CD4-positive, alpha-beta T cell treated with Interferon alpha-2 for 1 hour (primary cell): ENCODE measurements around the gene HACD2.
"Not testable (repeated sequence)": the region's sequence is repeated elsewhere in the genome, so short reads cannot be mapped to it uniquely, and the experiment has no call there.

ENCODE experiments used
- DNase-seq, 2 donors: peaks; one replicate each; pipeline ENCODE4 v3.0.0-alpha.2; 2020 to 2022

The HACD2 gene, protein sequence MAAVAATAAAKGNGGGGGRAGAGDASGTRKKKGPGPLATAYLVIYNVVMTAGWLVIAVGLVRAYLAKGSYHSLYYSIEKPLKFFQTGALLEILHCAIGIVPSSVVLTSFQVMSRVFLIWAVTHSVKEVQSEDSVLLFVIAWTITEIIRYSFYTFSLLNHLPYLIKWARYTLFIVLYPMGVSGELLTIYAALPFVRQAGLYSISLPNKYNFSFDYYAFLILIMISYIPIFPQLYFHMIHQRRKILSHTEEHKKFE

DNA sequence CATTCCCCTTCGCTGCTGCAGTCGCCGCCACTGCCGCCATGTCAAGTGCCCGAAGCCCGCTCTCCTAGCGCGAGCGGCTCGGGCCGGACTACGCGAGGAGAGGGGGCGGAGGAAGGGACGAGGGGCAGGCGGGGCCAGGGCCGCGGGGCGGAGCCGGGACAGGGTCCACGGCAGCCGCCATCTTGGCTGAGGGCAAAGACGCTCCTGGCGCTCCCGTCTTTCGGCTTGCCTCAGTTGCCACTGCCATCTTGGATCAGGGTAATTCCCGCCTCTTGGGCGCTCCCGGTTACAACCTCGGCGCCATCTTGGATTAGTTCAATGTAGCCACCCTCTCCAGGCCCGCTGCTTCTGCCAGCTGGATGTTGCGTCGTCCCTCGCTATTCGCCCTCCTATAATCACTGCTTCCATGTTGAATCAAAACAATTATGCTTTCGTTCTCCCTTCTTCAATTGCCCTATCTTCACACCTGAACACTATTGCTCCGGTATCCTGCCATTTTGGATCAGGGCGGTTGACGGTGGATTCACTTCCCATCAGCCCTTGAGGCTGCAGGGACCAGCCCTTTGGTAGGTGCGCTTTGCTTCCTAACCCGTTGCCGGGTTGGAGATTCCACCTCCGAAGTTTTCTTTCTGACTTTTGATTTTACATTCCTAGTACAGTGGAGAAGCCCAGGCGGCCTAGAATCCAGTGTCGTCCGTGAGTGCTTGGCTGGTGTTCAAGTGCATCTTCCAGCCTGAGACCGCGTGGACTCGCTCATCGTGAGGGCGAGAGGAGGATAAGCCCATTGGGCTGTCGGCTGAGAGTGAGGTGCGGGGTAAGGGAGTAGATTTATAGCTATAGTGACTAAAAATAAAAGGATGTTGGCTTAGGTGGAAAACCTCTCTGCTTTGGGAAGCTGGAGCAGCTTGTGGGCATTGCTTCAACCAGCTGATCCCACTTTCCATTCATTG lies at the start of gene HACD2:
Gene HACD2, minus strand, starts transcription at position 66 of the 950 bp plus-strand sequence. Its CDS starts 26 bp downstream, at position 40.
- peak; percentile 94 to 95 for DNase-seq

DNA sequence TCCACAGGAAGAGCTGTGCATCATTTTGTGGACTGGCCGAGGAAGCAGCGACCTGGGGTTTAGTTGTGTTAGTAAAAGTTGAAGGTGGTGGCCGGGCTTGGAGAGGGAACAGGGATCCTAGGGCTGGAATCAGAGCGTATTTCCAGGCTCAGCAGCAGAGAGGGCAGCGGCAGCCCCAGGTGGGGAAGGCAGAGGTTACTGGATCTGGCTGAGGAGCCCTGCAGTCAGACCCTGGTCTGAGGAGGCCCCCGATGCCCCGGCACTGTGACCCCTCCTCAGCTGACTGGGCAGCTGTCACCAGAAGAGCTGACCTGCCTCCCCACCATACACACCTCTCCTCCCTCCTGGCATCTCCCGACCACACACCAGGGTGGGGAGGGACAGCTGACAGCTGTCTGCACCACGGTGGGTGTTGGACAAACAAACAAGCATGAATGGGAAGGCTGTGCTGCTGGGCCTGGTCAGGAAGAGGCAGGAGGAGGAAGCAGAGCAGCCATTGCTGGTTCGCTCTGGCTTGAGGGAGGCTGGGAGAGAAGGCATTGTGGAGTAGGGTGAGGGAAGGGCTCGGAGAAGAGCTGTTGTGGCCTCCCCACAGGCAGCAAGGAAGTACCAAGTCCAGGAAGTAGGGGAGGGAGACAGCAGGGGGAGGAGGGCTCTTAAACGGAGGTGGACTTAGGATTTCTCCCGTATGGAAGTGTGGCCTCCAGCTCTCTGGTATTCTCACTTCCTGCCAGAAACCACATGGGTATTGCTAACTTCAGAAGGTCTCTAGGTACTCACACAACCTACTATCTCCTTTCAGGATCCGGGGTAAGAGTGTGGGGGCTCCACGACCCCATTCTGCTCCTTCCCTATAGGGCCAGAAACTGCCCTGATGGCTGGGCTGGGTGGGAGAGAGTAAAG lies 49.5 kb upstream of the HACD2 start:
- DNase-seq: no peak

DNA sequence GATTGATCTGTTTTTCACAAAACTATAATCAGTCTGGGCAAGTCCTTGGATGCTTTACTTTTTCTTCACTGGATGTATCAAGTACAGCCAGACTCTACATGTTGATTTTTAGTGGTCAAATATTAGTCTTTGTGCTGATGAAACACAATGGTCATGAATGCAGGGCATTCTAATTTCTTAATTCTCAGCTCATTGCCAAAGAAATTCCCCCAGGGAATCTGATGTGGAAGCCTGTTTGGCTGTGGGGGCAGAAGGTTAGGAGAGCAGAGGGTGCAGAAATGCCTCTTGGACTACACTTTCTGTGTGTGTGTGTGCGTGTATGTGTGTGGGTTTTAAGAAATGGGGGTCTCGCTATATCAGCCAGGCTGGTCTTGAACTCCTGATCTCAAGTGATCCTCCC lies 48.7 kb upstream of the HACD2 start:
- no peak for DNase-seq

DNA sequence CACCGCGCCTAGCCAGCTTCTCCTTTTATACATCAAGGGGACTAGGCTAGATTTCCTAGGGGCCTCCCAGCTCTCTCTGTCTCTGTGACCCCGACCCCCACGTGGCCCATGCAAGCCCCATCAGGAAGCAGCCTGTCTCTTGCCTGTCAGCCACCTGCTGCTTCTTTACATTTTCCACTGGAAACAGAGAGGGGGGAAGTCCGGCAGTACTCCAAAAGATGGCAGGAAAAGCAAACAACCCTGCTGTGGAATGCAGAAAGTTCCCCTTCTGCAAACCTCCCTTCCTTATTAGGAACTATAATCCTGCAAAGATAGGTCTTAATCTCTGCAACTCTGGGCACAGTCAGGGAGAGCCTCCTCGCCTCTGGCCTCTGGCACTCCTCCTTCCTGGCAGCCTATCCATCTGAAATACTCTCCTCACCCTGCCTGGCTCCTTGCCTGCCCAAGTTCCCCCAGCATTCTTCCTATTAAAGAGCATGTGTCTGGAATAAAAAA lies 47.4 kb upstream of the HACD2 start:
- DNase-seq: no peak

DNA sequence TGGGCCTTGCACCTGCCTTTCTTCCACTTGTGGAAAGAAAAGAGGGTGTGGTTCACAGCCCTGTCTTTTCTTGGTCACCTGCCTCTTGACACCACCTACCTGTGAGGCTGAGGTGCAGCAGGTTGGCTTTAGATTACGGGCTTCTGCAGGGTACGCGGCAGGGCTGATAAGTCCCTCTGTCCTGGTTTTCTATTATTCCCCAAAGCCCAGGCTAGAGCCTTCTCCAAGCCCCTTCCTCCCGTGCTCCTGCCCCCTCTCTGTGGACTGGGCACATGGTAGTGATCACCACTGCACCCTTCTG lies 44.8 kb upstream of the HACD2 start:
- no peak for DNase-seq

DNA sequence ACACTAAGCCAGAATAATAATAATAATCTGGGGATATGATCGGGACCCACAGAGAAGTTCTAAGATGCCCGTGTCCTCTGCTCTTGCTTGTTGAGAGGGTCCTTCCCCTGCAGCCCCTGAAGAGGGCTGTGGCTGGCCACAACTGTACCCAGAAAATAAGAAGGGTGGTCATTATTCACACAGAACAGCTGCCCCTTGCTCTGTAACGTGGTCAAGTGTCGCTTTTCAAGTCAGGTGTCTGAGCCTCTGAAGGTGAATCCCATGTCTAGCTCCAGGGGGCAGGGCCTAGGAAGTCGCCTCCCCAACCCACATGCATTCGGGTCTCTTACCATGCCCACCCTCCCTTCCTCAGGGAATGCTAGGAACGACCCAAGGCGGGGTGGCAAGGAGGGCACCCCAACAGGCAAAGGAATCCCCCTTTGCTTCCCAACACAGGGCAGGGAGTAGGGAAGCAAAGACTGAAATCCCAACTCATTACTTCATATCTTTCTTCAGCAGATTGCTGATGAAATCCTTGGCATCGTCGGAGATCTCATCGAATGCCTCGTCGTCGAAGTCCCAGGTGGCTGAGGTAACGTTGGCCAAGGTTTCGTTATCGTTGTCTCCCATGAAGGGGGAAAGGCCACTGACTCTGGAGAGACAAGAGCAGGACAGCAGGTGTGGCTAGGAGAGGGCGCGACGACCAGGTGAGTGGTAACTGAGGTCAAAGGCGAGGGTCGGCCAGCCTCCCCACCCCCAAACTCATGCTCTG lies 44.3 kb upstream of the HACD2 start:
- DNase-seq: no peak

DNA sequence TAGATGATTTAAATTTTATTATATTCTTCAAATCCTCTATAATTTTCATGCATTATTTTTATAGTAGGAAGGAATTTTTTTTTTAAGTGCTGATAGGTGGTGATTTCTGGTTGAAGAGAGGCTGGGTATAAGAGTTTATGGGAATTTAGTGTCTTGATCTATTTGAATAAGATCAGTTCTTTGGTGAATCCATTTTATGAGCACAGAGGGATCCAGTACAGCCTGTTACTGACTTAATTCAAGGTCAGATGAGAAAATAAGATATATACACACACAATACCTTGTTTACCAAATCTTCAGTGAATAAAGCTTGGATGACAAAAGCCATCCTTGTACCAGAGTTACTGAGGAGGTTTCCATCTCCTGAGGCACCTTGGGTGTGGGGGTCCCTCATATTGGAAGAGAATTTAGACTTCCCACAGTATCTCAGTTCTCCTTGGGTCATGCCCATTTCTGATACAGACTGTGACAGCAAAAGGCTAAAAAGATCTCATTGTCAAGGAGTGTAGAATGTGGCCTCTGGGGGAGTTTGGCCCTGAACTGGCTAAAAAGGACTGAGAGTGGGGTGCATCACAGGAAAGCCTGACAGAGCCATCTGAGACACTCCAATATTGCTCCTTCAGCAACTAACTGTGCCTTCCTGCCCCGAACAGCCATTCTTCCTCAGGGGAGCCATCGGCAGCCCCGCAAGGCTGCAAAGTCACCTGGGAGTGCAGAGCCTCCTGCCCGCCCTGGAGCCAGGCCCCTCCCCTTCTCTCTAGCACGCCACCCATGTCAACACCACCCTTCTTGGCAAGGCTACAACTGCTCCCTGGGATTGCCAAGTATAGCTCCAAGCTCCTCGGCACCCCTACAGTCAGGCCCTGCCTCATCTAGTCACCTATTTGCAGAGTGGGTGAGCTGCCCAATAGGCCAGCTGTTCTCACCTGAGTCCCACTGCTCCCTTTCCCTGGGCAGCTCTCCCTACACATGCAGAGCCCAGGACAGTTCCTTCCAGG lies 43.1 kb upstream of the HACD2 start:
- no peak for DNase-seq

DNA sequence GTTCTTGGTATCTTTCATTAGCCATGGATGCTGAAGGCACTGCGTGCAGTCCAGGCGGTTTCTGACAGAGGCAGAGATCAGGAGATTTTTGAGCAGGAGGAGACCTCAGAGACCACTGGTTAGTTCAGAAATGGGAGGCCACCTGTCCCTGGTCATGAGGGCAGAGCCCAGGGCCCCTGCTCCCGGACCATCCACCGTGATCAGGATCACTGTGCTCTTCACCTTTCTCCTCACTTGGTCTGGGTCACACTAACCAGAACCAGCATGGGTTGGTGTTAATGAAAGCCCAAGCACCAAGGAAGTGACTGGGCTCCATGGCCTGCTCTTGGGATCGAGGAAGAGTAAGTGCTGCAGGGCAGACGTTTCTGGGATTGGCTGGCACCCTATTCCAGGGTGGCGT lies 42.0 kb upstream of the HACD2 start:
- no peak for DNase-seq

DNA sequence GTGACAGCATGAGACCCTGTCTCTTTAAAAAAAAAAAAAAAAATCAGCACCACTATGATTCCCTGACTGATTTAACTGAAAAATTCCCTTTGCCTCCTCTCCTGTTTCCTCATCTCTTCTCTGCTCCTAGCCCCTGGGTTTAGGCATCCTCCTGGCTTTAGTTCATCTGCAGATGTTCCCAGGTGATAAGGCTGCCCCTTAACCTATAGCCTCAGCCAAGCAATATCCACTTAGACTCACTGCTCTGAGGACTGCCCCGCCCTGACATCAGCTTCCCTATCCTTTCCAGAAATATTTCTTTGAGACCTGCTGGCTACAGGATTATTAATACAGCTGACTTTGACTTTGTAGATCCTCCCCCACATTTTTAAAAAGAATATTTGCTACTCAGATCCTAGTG lies 39.4 kb upstream of the HACD2 start:
- DNase-seq: no peak

DNA sequence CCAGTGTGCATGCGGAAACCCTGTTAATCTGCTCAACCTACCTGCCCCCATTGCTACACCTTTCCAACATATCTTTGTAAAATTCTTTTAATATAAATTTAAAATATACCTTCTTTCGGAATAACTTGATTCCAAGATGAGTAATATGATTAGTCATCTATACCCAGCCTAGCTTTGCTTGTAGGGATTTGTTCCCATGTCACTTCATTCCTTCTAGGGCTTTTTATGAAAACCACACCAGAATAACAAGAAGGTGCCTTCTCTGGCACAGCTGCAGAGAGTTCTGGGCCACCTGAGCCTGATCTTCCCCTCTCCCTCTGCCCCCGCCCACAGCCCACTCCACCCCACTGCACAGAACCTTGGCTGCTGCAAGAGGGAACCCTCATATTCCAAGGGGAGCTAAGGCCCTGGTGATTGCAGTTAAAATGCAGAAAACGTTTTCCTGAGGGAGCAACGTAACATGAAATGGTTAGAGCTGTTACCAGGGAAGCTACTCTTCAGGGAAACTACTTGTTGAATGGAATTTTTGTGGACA lies 38.6 kb upstream of the HACD2 start:
- DNase-seq: no peak

DNA sequence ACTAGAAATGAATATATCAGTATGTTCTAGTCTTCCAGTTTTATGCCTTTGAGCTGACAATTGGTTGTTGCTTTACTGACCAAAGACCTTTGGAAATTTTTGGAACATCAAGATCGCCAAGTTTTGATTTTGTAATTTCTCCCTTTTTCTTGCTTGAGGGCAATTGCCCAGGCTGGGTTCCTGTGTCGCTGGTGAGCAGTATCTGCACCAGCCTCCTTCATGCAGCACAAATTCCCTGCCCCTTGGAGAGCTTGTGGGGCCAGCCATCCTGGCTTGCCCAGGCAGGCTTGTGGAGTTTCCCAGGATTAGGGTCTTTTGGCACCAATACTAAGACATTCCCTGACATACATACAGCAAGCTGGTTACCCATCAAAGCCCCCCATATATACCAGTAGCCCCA lies 37.9 kb upstream of the HACD2 start:
- DNase-seq: no peak

DNA sequence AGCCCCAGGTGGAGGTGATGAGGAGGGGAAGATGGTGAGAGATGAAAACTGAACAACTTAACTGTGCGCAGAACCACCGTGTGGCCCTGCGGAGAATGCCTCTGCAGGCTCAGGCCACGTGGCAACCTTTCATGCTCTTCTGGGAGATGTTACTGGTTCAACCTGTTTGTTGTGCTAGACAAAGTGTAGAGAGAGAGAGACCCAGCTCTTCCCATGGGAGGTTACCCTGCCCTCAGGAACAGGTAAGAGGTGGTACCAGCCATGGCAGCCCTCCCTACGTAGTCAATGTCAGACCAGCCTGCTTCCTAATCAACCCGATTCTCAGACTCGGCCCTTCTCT lies 37.0 kb upstream of the HACD2 start:
- no peak for DNase-seq

DNA sequence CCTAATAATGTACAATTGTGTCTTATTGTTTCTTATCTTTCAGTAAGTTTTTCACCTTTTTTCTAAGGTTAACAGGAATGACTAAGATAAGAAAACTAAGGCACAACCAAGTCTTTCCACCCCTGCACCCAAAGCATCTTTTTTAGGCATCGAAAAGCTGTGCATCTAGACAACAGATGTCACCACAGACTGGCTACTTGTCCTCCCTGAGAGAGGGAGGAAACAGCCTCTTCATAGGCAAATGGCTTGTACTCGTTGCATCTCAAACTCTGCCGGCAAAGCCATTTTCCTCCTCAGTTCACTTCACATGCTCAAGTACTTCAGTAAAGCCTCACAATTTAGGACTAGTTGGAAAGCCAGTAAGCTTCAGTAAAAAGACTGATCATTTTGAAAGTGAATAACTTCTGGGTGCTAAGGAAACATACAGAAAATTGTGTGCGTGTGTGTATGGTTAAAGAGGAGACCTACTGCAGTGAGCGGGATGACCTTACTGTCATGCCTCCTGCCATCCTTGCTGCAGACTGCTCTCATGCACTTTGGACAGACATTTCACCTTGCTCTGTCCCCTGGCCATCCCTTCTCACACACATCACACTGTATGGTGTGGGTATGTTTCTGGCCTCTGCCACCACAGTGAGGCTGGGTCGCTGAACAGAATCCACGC lies 36.5 kb upstream of the HACD2 start:
- DNase-seq: no peak

DNA sequence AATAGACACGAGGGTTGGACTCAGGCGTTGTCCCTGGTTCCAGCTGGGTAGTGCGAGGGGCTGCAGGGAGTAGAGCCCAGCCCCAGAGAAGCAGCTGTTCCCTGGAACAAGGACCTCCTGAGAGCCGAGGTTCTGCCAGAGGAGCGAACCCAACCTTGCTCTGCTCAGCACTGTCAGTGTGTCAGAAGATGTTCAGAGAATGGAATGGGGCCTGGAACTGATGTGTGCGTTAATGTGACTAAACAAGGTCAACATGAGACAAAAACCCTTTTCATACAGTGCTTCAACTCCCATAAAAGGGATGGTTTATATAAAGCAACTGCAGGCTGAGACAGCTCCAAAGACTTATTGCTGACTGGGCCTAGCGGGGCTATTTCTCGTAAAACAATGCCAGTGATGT lies 35.5 kb upstream of the HACD2 start:
- no peak for DNase-seq

DNA sequence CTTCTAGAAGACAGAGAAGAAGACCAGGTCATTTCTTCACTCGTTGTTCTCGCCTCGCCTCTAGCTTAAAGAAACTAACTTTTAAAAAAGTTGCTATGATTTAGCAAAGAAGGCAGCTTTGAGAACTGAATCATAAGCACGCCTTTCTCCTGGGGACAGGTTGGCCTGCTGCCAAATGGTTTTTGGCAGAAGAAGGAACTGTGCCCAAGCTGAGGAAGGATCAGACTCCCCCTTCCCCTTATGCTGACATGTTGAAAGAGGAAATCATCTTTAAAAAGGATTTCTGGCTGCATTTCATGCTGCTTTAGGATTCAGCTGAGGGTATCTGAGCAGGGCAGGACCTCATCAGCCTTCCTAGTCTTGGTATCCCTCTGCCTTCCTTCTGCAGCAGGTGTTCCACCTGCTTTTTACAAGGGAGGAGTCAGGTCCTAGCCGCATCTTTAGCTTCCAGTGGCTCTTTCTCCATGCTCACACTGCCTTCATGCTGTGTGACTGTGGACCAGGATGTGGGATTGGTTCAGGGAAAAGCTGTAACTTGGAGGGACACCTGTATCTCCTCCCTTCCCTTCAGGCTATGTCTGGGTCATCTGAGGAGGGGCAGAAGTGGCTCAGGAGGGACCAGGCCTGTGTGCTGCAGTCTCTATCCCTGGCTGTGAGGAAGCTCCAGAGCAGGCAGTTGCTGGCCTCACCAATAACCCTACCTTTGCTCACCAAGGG lies 34.1 kb upstream of the HACD2 start:
- peak; percentile 31 to 63 for DNase-seq

DNA sequence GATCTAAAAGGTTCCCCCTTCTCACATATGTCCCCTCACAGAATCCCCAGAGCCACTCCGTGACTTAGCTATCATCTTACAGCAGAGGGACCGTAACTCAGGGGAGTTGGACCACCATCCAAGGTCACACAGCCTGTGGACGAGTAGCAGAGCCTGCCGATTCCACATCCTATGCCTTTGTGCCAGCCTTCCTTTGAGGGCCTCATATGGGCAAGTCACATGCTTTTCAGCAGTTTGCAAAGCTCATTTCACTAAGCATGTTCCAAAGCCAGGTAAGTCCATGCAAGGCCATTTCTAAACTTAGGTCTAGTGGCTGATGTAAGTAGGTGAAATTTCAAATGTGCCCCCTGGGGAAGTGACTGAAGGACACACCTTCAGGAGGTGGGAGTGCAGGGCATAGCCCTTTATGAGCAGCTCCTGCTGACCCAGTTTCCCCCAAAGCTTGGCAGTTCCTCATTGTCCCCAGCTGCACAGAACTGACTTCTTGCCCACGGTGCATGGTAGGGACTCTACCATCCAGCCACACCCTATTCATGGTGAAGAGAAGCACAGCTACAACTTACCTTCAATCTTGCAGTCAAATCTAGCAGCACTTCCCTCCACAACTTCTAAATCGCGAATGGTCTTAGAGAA lies 33.3 kb upstream of the HACD2 start:
- DNase-seq: no peak

DNA sequence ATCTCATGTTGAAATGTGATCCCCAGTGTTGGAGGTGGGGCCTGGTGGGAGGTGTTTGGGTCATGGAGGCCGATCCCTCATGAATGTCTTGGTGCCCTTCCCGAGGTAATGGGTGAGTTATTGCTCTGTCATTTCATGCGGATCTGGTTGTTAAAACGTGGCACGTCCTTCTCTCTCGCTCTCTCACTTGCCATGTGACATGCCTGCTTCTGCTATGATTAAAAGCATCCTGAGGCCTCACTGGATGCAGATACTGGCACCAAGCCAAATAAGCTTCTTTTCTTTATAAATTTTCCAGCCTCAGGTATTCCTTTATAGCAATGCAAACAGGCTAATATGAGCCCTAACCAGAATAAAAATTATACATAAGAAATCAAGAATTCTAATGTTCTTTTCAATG lies 31.7 kb upstream of the HACD2 start:
- DNase-seq: no peak

DNA sequence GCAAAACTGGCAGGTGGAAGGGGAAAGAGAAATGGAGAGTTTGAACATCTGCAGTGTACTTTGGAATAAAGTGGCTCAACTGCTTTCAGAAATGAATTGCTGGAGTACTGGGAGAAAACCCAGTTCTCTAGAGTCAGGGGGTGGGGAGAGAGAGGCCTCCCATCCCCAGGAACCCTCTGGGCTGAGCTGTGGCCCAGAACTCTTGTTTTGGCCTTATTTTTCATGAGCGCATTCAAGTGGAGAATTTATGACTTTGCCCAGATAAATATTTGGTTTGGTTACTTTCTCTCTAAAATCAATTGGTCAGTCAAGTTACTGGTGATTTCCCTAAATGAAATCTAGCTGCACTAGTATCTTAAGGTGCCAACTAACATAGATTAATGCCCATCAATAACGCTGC lies 28.7 kb upstream of the HACD2 start:
- DNase-seq: no peak

DNA sequence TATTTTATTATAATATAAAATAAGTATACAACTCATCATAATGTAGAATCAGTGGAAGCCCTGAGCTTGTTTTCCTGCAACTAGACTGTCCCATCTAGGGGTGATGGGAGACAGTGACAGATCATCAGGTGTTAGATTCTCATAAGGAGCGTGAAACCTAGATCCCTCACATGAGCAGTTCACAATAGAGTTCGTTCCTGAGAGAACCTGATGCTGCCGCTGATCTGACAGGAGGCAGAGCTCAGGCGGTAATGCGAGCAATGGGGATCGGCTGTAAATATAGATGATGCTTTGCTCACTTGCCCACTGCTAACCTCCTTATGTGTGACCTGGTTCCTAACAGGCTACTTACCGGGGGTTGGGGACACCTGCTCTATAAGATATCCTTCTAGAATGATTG lies 26.8 kb upstream of the HACD2 start:
- DNase-seq: not testable (repeated sequence)
